A673 (cell line): ENCODE results near the gene CDKN2B-AS1. TPM values are rescaled to one million over a fixed set of nuclear protein-coding genes. Genes with fewer than 3 reads are reported as not detected.
"Not testable (repeated sequence)": the region's sequence is repeated elsewhere in the genome, so short reads cannot be mapped to it uniquely, and the experiment has no call there.

Experiments used
- Bru-seq: library from RNA; stranded (reverse); fragments of 400-500 nt; gene quantifications from one replicate; lab custom pipeline; 2021; lab: Mats Ljungman, UMichigan
- BruChase-seq, 2 experiments: library from RNA; stranded (reverse); fragments of 400-500 nt; gene quantifications; one replicate each; lab custom pipeline; 2021; lab: Mats Ljungman, UMichigan
- BruUV-seq: library from RNA; stranded (reverse); fragments of 400-500 nt; replicated peaks from 2 replicates; lab custom pipeline; 2021; lab: Mats Ljungman, UMichigan
- CTCF ChIA-PET: fragments of 300-600 bp; sonication (Branson Sonifier 250); formaldehyde crosslinking; loops from one replicate; lab custom pipeline; 2022; ENCODE audit warnings: antibody characterized with exemption; lab: Charles Lee
- POLR2A ChIA-PET: fragments of 300-600 bp; sonication (Branson Sonifier 250); formaldehyde crosslinking; loops from one replicate; lab custom pipeline; 2022; ENCODE audit warnings: antibody characterized with exemption; ENCODE audit not compliant: low non-redundant PET; lab: Charles Lee
- DNase-seq: peaks from one replicate; pipeline ENCODE4 v3.0.0-alpha.2; 2015; ENCODE audit warnings: low spot score
- H3K27ac ChIP-seq: fragments of 200-600 bp; sonication (generic); 2 replicates; pipeline ENCODE4 v1.5.1; 2016; ENCODE audit warnings: mixed run types, low read depth, mild to moderate bottlenecking, mixed read lengths, antibody characterized with exemption, low read length; ENCODE audit not compliant: poor library complexity, severe bottlenecking
- H3K27me3 ChIP-seq: fragments of 200-600 bp; sonication (generic); replicated peaks from 2 replicates; pipeline ENCODE4 v1.6.1; 2017; ENCODE audit warnings: mixed run types, low read depth, mild to moderate bottlenecking, mixed read lengths, antibody characterized with exemption, low read length; ENCODE audit not compliant: insufficient read depth, poor library complexity
- H3K36me3 ChIP-seq: fragments of 200-600 bp; sonication (generic); 2 replicates; pipeline ENCODE4 v1.6.1; 2016; ENCODE audit warnings: mixed run types, mild to moderate bottlenecking, mixed read lengths, antibody characterized with exemption, low read length; ENCODE audit not compliant: insufficient read depth, poor library complexity, severe bottlenecking
- H3K4me1 ChIP-seq: fragments of 200-600 bp; sonication (generic); 2 replicates; pipeline ENCODE4 v1.6.1; 2017; ENCODE audit warnings: mixed run types, mild to moderate bottlenecking, mixed read lengths, antibody characterized with exemption, low read length; ENCODE audit not compliant: insufficient read depth, poor library complexity, severe bottlenecking
- H3K4me3 ChIP-seq: fragments of 200-600 bp; sonication (generic); 2 replicates; pipeline ENCODE4 v1.5.1; 2016; ENCODE audit warnings: low read depth, mixed run types, mild to moderate bottlenecking, mixed read lengths, low read length; ENCODE audit not compliant: poor library complexity, severe bottlenecking
- H3K9me3 ChIP-seq: fragments of 200-600 bp; sonication (generic); 2 replicates; pipeline ENCODE4 v1.6.1; 2016; ENCODE audit warnings: mixed run types, low read depth, mild to moderate bottlenecking, mixed read lengths, antibody characterized with exemption, low read length; ENCODE audit not compliant: poor library complexity, severe bottlenecking
- CTCF ChIP-seq: fragments of 300-800, 200-600 bp; sonication (generic); conservative IDR thresholded peaks from 2 replicates; pipeline ENCODE4 v1.5.1; 2017; ENCODE audit warnings: low read depth, mild to moderate bottlenecking, antibody characterized with exemption, low read length, moderate library complexity, mixed read lengths
- EZH2 ChIP-seq: fragments of 200-600 bp; sonication (generic); IDR thresholded peaks from 2 replicates; pipeline ENCODE4 v1.6.1; 2017; ENCODE audit warnings: borderline replicate concordance, low read depth, mild to moderate bottlenecking, mixed read lengths, antibody characterized with exemption, low read length; ENCODE audit not compliant: poor library complexity, severe bottlenecking
- intact Hi-C: fragments of 100-400 bp; cut with micrococcal nuclease; formaldehyde crosslinking; loops from one replicate; pipeline ENCODE4 v1.10.0; 2022; ENCODE audit not compliant: unreplicated experiment
- long read RNA-seq: library from polyadenylated mRNA; stranded (forward); transcript quantifications from one replicate; pipeline ENCODE4 v2.0.0, GENCODE V29; 2022
- total RNA-seq: library from RNA; stranded (reverse); gene quantifications from 2 replicates; pipeline ENCODE4 v1.2.3, GENCODE V29; 2021

Gene CDKN2B-AS1
- total RNA-seq (not detected in 2 replicates), Bru-seq, nascent RNA (not detected), BruChase-seq, experiment 1, labeled RNA remaining after a 2-hour chase (not detected), BruChase-seq, experiment 2, labeled RNA remaining after a 6-hour chase (percentile 1 among the genes with signal in this experiment)
- long read RNA-seq: 0 reads

- no peak for DNase-seq
- BruUV-seq: no TSS peak
- no peaks in the 10 kb centered on the region for H3K27me3 ChIP-seq
- ChIA-PET POLR2A (no interaction called here), CTCF (no interaction called here)
- intact Hi-C loops: no loop called here
- no peaks in the 10 kb centered on the region for H3K9me3 ChIP-seq
- H3K4me1 ChIP-seq: no peaks in the 10 kb centered on the region
- H3K36me3 ChIP-seq: no peaks in the 10 kb centered on the region
- TF ChIP-seq EZH2 (no peak), CTCF (no peak)
- no peak within 1 kb of the TSS for H3K4me3 ChIP-seq
- no peak within 1 kb of the TSS for H3K27ac ChIP-seq
Observed at GRCh38 chr9:21994556-21995005, at the start of gene CDKN2B-AS1. Gene CDKN2B-AS1 (plus strand): TSS chr9:21994791.

GRCh38 chr9:21945606-21946005 lies 49.0 kb upstream of the CDKN2B-AS1 start:
- Histone ChIP-seq H3K9me3 (no peaks in the 10 kb centered on the region), H3K27me3 (no peaks in the 10 kb centered on the region), H3K36me3 (no peaks in the 10 kb centered on the region), H3K27ac (no peak overlapping the region), H3K4me1 (no peaks in the 10 kb centered on the region), H3K4me3 (no peak overlapping the region)
- TF ChIP-seq EZH2 (no peak), CTCF (no peak)
- no TSS peak for BruUV-seq
- no peak for DNase-seq
- POLR2A ChIA-PET: no interaction called here
- intact Hi-C loops: no loop called here
- CTCF ChIA-PET: no interaction called here

- POLR2A ChIA-PET: no interaction called here
- Histone ChIP-seq H3K27ac (no peak overlapping the region), H3K4me1 (no peaks in the 10 kb centered on the region), H3K4me3 (no peak overlapping the region), H3K36me3 (no peaks in the 10 kb centered on the region), H3K9me3 (no peaks in the 10 kb centered on the region), H3K27me3 (no peaks in the 10 kb centered on the region)
- no peak for TF ChIP-seq EZH2
- no peak for TF ChIP-seq CTCF
- CTCF ChIA-PET: no interaction called here
- BruUV-seq: no TSS peak
- intact Hi-C loops: no loop called here
- DNase-seq: no peak
Observed at GRCh38 chr9:21958833-21959232, 35.8 kb upstream of the CDKN2B-AS1 start.

GRCh38 chr9:21959268-21959667 lies 35.3 kb upstream of the CDKN2B-AS1 start:
- H3K27ac ChIP-seq, H3K4me1 ChIP-seq, POLR2A ChIA-PET, H3K4me3 ChIP-seq, BruUV-seq, H3K9me3 ChIP-seq, H3K27me3 ChIP-seq, CTCF ChIA-PET, H3K36me3 ChIP-seq, intact Hi-C loops, DNase-seq: not testable (repeated sequence)
